ENCODE measurements around the gene DLX4.

- no peak for TF ChIP-seq POLR2AphosphoS5 (IDR thresholded peaks at IDR 0.05; ENCODE audit: borderline replicate concordance, low read depth, low read length)
- TF ChIP-seq EZH2 (IDR thresholded peaks at IDR 0.05) = no peak
- TF ChIP-seq FOXP2 (optimal IDR thresholded peaks at IDR 0.05; ENCODE audit: control extremely low read depth, extremely low read length, insufficient read depth) = no peak
These were observed 10.3 kb upstream of the DLX4 start for GRCh38 chr17:49958723-49959122.
